DOHH2 (cell line): Measurements from ENCODE around the gene ATP2B2.

ENCODE experiments used
- CTCF ChIP-seq: fragments of 200-600 bp; sonication (generic); IDR thresholded peaks from one replicate; pipeline ENCODE4 v1.5.1; 2014; ENCODE audit warnings: antibody characterized with exemption, mild to moderate bottlenecking, low read depth, low read length; ENCODE audit not compliant: poor library complexity, severe bottlenecking
- EZH2phosphoT487 ChIP-seq: fragments of 200-600 bp; sonication (generic); IDR thresholded peaks from 2 replicates; pipeline ENCODE4 v1.6.1; 2017; ENCODE audit warnings: borderline replicate concordance, mild to moderate bottlenecking, antibody characterized with exemption, low read length, moderate library complexity, mixed read lengths

- TF ChIP-seq EZH2phosphoT487 (no peak), CTCF (no peak)
Measured at GRCh38 chr3:10285272-10286132, 219.9 kb downstream of the ATP2B2 start.
